Loucy (cell line): Measurements from ENCODE around the gene GIMAP4.
A peak's percentile ranks its signal among the peaks of the same experiment; 100 is the strongest.
"Not testable (repeated sequence)": the region's sequence is repeated elsewhere in the genome, so short reads cannot be mapped to it uniquely, and the experiment has no call there.

Experiments used
- H2AFZ ChIP-seq: fragments of 200-600 bp; sonication (generic); 2 replicates; pipeline ENCODE4 v1.6.0; 2016; ENCODE audit warnings: antibody characterized with exemption, mild to moderate bottlenecking, low read length, moderate library complexity
- H3F3A ChIP-seq: fragments of 200-600 bp; 2 replicates; pipeline ENCODE4 v1.6.0; 2016; ENCODE audit warnings: antibody characterized with exemption, low read depth, mild to moderate bottlenecking
- H3K27me3 ChIP-seq: fragments of 200-600 bp; sonication (generic); 2 replicates; pipeline ENCODE4 v1.6.1; 2014; ENCODE audit warnings: low read length, mild to moderate bottlenecking; ENCODE audit not compliant: insufficient read depth, poor library complexity, severe bottlenecking
- H3K36me3 ChIP-seq: fragments of 200-600 bp; sonication (generic); 2 replicates; pipeline ENCODE4 v1.6.1; 2016; ENCODE audit warnings: low read length; ENCODE audit not compliant: insufficient read depth
- H3K4me1 ChIP-seq: fragments of 200-600 bp; sonication (generic); 2 replicates; pipeline ENCODE4 v1.5.1; 2014; ENCODE audit warnings: low read length, mild to moderate bottlenecking; ENCODE audit not compliant: insufficient read depth, poor library complexity, severe bottlenecking
- H3K4me2 ChIP-seq: fragments of 200-600 bp; sonication (generic); 2 replicates; pipeline ENCODE4 v1.6.0; 2014; ENCODE audit warnings: antibody characterized with exemption, low read length, low read depth, mild to moderate bottlenecking; ENCODE audit not compliant: poor library complexity, severe bottlenecking
- H3K4me3 ChIP-seq: fragments of 200-600 bp; sonication (generic); 2 replicates; pipeline ENCODE4 v1.5.1; 2014; ENCODE audit warnings: low read length, mild to moderate bottlenecking, mixed read lengths; ENCODE audit not compliant: poor library complexity, severe bottlenecking
- H3K79me2 ChIP-seq: fragments of 200-600 bp; sonication (generic); 2 replicates; pipeline ENCODE4 v1.6.1; 2014; ENCODE audit warnings: low read length; ENCODE audit not compliant: insufficient read depth
- H3K9ac ChIP-seq: fragments of 200-600 bp; sonication (generic); 2 replicates; pipeline ENCODE4 v1.6.0; 2014; ENCODE audit warnings: mild to moderate bottlenecking, low read depth, low read length, moderate library complexity; ENCODE audit not compliant: poor library complexity, severe bottlenecking
- H3K9me2 ChIP-seq: fragments of 200-600 bp; sonication (generic); replicated peaks from 2 replicates; pipeline ENCODE4 v1.6.1; 2016; ENCODE audit warnings: low read depth, low read length, mixed read lengths
- H3K9me3 ChIP-seq: fragments of 200-600 bp; sonication (generic); 2 replicates; pipeline ENCODE4 v1.6.1; 2014; ENCODE audit warnings: mild to moderate bottlenecking, antibody characterized with exemption, low read length, low read depth; ENCODE audit not compliant: insufficient read depth
- H4K20me1 ChIP-seq: fragments of 200-600 bp; sonication (generic); 2 replicates; pipeline ENCODE4 v1.6.0; 2014; ENCODE audit warnings: antibody characterized with exemption, low read length, mild to moderate bottlenecking; ENCODE audit not compliant: insufficient read depth, poor library complexity, severe bottlenecking
- CTCF ChIP-seq: fragments of 200-600 bp; sonication (generic); conservative IDR thresholded peaks from 2 replicates; pipeline ENCODE4 v1.5.1; 2014; ENCODE audit warnings: mild to moderate bottlenecking, antibody characterized with exemption, low read length
- EZH2phosphoT487 ChIP-seq: fragments of 200-600 bp; IDR thresholded peaks from 2 replicates; pipeline ENCODE4 v1.6.1; 2018; ENCODE audit warnings: antibody characterized with exemption, mild to moderate bottlenecking, moderate library complexity, borderline replicate concordance

GIMAP4 gene

GRCh38 chr7:150572496-150572895 lies 5.3 kb downstream of the GIMAP4 start:
- H3K4me1 ChIP-seq = peaks cover 30% of the 10 kb centered on the region
- no peaks in the 10 kb centered on the region for H3F3A ChIP-seq
- H3K9me3 ChIP-seq = no peaks in the 10 kb centered on the region
- H3K9ac ChIP-seq = no peak overlapping the region
- no peak overlapping the region for H3K4me3 ChIP-seq
- H3K36me3 ChIP-seq = no peaks in the 10 kb centered on the region
- H3K79me2 ChIP-seq = no peaks in the 10 kb centered on the region
- H2AFZ ChIP-seq = no peak overlapping the region
- H4K20me1 ChIP-seq = no peaks in the 10 kb centered on the region
- H3K27me3 ChIP-seq = no peaks in the 10 kb centered on the region
- H3K4me2 ChIP-seq = no peak overlapping the region
- H3K9me2 ChIP-seq = no peaks in the 10 kb centered on the region
- TF ChIP-seq EZH2phosphoT487 (no peak), CTCF (no peak)

- H3K79me2 ChIP-seq, H3K9me3 ChIP-seq, H3K9ac ChIP-seq, H4K20me1 ChIP-seq, H3F3A ChIP-seq, H3K4me3 ChIP-seq, H3K9me2 ChIP-seq, H3K36me3 ChIP-seq, H3K27me3 ChIP-seq, H3K4me1 ChIP-seq, H2AFZ ChIP-seq: not testable (repeated sequence)
- H3K4me2 ChIP-seq = peak overlapping the region; percentile 5
Observed at GRCh38 chr7:150579979-150580637, 12.9 kb downstream of the GIMAP4 start.

GRCh38 chr7:150580638-150581394 lies 13.6 kb downstream of the GIMAP4 start:
- peak overlapping the region; percentile 5 for H3K4me2 ChIP-seq

More at GRCh38 chr7:150580638-150581394, 13.6 kb downstream of the GIMAP4 start:
- H3K27me3 ChIP-seq = no peaks in the 10 kb centered on the region
- peaks cover 8% of the 10 kb centered on the region for H3K4me1 ChIP-seq
- H3K9ac ChIP-seq = no peak overlapping the region
- no peaks in the 10 kb centered on the region for H4K20me1 ChIP-seq
- H2AFZ ChIP-seq = no peak overlapping the region
- TF ChIP-seq CTCF = no peak
- no peak overlapping the region for H3K4me3 ChIP-seq
- no peaks in the 10 kb centered on the region for H3K36me3 ChIP-seq
- H3K9me3 ChIP-seq = 0 out of 2 replicates have a peak, but pooled peaks cover 8% of the 10 kb centered on the region
- H3K79me2 ChIP-seq = no peaks in the 10 kb centered on the region
- H3K9me2 ChIP-seq = no peaks in the 10 kb centered on the region
- no peaks in the 10 kb centered on the region for H3F3A ChIP-seq
